GM12873 (cell line): ENCODE results near the gene HEATR5A.

Source experiments
- TF ChIP-seq, protein P1 (sequence below): IDR thresholded peaks from 2 replicates; pipeline ENCODE4 v1.5.1; 2012; ENCODE audit warnings: low read depth, mild to moderate bottlenecking, moderate library complexity, low read length, control low read depth; ENCODE audit not compliant: insufficient read depth; ENCODE audit errors: missing control alignments

HEATR5A gene

DNA sequence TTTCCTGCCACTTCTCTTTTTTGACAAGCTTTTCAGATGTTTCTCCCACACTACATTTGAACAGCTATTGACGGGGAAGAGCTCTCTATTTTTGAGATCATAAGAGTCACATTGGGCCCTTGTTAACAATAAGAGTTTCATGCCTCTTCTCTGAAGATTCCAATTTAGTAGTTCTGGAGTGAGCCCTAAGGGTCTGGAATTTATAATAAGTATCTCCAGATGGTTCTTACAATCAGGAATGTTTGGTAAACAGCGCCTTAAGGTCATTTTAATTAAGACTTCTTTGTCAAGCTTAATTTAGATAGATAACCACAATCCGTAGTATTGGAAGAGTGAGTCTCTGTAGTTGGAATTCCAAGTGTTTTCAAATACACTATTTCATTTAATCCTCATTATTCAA lies 152.1 kb downstream of the HEATR5A start:
- TF ChIP-seq, protein P1, sequence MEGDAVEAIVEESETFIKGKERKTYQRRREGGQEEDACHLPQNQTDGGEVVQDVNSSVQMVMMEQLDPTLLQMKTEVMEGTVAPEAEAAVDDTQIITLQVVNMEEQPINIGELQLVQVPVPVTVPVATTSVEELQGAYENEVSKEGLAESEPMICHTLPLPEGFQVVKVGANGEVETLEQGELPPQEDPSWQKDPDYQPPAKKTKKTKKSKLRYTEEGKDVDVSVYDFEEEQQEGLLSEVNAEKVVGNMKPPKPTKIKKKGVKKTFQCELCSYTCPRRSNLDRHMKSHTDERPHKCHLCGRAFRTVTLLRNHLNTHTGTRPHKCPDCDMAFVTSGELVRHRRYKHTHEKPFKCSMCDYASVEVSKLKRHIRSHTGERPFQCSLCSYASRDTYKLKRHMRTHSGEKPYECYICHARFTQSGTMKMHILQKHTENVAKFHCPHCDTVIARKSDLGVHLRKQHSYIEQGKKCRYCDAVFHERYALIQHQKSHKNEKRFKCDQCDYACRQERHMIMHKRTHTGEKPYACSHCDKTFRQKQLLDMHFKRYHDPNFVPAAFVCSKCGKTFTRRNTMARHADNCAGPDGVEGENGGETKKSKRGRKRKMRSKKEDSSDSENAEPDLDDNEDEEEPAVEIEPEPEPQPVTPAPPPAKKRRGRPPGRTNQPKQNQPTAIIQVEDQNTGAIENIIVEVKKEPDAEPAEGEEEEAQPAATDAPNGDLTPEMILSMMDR, result no peak

DNA sequence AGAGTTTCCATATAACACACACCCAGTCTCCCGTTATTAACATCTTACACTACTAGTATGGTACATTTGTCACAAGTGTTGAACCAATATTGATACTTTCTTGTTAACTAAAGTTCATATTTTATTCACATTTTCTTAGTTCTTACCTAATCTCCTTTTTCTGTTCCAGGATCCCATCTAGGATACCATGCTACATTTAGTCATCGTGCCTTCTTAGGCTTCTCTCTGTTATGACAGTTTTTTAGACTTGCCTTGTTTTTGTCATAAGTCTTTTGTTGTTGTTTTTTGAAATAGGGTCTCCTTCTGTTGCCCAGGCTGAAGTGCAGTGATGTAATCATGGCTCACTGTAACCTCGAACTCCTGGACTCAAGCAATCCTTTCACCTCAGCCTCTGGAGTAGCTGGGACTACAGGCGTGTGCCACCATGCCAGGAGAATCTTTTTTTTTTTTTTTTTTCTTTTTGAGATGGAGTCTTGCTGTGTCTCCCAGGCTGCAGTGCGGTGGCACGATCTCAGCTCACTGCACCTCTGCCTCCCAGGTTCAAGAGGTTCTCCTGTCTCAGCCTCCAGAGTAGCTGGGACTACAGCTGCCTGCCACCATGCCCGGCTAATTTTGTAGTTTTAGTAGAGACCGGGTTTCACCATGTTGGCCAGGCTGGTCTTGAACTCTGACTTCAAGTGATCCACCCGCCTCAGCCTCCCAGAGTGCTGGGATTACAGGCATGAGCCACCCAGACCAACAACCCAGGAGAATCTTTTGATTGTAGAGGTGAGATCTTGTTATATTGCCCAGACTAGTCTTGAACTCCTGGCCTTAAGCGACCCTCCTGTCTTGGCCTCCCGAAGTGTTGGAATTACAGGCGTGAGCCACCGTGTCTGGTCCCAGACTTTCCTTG lies 153.7 kb downstream of the HEATR5A start:
- TF ChIP-seq, protein P1, result no peak

DNA sequence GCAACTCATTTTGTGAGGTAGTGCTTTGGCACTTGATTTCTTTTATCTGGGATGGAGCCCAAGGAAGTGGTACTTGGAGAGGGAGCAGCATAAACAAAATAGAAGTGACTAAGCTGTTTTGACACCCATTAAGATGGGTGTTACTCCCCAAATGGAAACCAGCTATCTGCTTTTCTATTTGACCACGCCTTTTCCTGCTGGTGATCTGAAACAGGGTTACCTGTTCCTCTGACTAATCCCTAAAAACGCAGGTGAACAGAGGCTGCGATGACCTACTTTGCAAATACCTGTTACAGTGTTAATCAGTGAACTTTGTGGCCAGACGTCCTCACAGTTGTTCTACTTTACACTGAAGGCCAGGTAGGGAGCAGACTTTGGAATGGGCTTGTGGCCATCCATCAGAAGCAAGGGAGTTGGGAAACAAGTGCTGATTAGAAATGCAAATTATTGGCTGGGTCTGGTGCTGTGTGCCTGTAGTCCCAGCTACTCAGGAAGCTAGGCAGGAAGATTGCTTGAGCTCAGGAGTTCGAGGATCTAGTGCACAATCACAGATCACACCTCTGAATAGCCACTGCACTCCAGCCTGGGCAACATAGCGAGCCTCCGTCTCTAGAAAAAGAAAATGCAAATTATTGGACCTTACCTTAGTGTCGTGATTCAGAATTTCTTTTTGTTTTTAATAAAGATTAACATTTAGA lies 154.5 kb downstream of the HEATR5A start:
- TF ChIP-seq, protein P1, result no peak

DNA sequence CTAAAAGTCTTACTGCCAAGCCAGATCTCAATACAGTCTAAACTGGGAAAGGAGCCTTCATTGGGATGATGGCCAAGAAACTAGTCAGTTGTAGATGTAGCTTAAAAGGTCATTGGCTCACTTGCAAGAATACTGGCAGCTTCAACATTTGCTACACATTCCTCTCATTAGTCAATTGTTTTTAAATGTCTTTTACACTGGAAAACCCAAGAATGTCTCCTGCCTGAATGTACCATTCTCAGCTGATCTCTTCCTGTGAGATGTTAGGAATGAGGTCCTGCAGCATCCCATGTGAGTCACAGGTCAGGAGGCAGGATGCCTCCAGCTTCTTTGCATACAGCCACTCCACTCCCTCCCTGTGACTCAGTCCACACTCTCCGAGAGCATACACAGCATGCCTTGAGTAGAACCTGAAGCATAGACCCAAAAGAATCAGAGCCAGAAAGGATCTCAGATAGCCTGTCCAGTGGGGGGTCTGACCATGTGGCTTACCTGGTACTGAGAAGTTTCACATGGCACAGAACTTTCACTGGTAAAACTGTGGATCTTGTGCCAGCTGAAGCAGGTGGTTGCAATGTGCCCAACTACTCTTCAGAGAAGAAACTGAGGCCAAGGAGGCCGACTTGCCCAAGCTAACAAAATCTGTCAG lies 156.7 kb downstream of the HEATR5A start:
- TF ChIP-seq, protein P1, result no peak

DNA sequence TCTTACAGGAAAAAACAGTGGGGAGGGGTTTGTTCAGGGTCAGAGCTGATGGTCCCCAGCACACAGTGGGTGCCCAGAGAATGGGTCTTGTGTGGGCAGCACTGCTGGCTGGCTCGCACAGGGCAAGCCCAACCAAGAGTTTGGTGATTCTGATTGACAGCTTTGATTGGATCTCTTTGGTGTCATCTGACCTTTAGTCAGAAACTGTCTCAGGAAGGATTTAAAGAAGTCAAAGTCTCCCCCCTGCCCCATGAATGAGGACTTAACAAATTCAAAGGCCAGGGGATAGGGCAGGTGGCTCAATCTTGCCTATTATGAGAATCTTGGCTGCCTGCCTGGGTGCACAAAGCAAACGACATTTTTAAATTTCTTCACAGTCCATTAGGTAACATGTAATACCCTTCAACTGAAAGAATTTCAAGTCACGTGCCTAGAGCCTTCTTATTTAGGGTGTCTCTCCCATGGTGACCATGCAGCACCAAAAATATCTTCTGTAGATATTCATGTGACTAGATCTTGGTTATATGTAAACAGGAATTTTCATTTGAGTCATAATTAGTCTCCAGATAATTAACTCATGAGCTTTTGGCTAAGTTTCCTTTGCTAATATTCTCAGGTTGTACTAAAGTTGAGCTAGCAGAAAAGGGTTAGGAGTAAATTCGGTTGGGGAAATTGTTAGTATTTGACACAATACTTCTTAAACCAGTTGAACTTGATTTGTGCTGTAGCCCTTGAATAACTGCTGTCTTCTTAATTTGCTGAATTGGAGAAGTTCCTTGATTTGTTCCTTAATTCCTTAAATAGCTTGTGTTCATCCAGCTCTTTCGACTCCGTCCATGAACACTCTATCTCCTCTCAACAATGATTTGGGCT lies 158.3 kb downstream of the HEATR5A start:
- TF ChIP-seq, protein P1, result no peak

DNA sequence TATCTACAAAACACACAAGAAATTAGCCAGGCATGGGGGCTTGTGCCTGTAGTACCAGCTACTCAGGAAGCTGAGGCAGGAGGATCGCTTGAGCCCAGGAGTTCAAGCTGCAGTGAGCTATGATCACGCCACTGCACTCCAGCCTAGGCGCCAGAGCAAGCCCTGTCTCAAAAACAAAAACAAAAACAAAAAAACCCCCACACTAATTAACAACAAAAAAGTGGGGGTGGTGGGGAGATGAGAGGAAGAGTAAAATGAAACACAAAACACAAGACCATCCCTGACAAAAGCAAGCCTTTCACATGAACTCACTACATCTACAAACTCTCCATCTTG lies 158.9 kb downstream of the HEATR5A start:
- TF ChIP-seq, protein P1, result no peak
